Measurements from ENCODE around the gene ABCG1. TPM values are rescaled to one million over a fixed set of nuclear protein-coding genes. Genes with fewer than 3 reads are reported as not detected.

The ABCG1 gene
- total and polyA plus RNA-seq, 2 of the 4 experiments (the other 2 are of a cell fraction) = 0.19 to 0.36 TPM

DNA sequence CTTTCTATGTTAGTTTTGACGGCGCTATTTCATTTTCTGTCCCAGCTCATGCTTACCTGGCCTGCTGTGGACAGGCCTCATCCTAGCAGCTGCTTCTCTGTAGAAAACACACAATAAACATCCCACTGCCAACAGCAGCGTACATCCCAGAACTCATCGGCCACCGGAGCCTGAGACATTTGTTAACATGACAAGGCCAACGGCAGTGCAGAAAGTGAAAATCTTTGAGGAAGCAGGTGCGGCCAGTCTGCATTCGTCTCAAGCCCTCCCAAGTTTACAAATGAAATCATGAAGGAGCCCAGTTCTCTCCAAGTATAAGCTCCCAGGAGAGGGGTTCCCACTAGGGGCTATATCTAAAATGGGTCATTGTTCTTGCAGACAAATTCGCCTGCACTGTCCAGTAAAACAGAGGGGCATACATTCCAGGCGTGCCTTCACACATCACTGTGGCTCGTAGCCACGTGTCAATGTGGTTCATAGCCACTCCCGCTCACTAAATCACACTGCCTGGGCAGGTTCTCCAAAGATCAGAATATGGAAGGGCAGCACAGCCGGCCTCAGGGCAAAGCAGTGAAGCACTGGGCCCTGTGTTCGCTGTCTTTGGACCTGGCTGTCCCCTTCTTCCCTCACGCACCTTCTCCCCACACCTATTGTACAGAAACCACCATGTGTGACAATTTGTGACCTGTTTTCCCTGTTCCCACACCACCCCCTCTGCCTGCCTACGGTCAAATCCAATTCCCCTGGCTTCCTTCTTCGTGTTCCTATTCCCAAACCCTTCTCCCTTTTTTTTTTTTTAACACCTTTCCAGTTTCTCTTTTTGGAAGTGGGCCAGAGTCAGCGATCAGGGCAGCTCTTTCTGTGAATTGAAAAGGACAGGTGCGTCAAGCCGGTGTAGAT is 27.0 kb upstream of the ABCG1 start:
- DNase-seq = no peak
- 63% methylated on average over 13 of the region's 21 CpGs; no CpG with 5 or more reads in 1 of the 2 experiments for WGBS, 2 experiments (ENCODE audit: extremely low coverage in 2 of 2, insufficient read length in 1 of 2)

More for the DNA sequence above, 27.0 kb upstream of the ABCG1 start:
- H2BK5ac ChIP-seq (ENCODE audit: low read depth, low read length, poor library complexity, severe bottlenecking) = no peak overlapping the region
- dilution Hi-C loops (cut with HindIII; ENCODE audit: low sequenced_read_pairs, unreplicated experiment) = no loop called here
- no peak overlapping the region for H3K4me3 ChIP-seq (ENCODE audit: insufficient read depth, low read depth, low read length)
- no peak overlapping the region for H3K14ac ChIP-seq (replicated peaks; ENCODE audit: low read depth, low read length)
- no peak overlapping the region for H3K56ac ChIP-seq (ENCODE audit: extremely low read depth, insufficient read depth, low read length)
- POLR2A ChIA-PET (ENCODE audit: unreplicated experiment) = no interaction called here
- no peaks in the 10 kb centered on the region for H3K9me3 ChIP-seq (ENCODE audit: control insufficient read depth, insufficient read depth, low read length)
- intact Hi-C loops (cut with micrococcal nuclease) = no loop called here
- no peak overlapping the region for H3K4ac ChIP-seq (ENCODE audit: low read depth, low read length)
- no peak overlapping the region for H2AK5ac ChIP-seq (ENCODE audit: low read depth, low read length)
- H3K9ac ChIP-seq (ENCODE audit: low read depth, low read length) = no peak overlapping the region
- no peak overlapping the region for H4K91ac ChIP-seq (ENCODE audit: insufficient read depth, low read depth, low read length)
- TF ChIP-seq MXI1 (IDR thresholded peaks at IDR 0.05; ENCODE audit: borderline replicate concordance, low read depth, low read length) = no peak
- TF ChIP-seq, protein P1, sequence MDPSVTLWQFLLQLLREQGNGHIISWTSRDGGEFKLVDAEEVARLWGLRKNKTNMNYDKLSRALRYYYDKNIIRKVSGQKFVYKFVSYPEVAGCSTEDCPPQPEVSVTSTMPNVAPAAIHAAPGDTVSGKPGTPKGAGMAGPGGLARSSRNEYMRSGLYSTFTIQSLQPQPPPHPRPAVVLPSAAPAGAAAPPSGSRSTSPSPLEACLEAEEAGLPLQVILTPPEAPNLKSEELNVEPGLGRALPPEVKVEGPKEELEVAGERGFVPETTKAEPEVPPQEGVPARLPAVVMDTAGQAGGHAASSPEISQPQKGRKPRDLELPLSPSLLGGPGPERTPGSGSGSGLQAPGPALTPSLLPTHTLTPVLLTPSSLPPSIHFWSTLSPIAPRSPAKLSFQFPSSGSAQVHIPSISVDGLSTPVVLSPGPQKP (IDR thresholded peaks at IDR 0.05; ENCODE audit: borderline replicate concordance, low read depth, low read length) = no peak
- no peak for TF ChIP-seq MAFK (IDR thresholded peaks at IDR 0.05; ENCODE audit: low read depth, low read length)
- no peak for TF ChIP-seq CEBPB (IDR thresholded peaks at IDR 0.05; ENCODE audit: low read depth, low read length)
- no peak for TF ChIP-seq RFX5 (IDR thresholded peaks at IDR 0.05; ENCODE audit: low read depth, low read length)
- TF ChIP-seq RCOR1 (IDR thresholded peaks at IDR 0.05; ENCODE audit: insufficient replicate concordance, low read length) = no peak
- TF ChIP-seq, protein P2, sequence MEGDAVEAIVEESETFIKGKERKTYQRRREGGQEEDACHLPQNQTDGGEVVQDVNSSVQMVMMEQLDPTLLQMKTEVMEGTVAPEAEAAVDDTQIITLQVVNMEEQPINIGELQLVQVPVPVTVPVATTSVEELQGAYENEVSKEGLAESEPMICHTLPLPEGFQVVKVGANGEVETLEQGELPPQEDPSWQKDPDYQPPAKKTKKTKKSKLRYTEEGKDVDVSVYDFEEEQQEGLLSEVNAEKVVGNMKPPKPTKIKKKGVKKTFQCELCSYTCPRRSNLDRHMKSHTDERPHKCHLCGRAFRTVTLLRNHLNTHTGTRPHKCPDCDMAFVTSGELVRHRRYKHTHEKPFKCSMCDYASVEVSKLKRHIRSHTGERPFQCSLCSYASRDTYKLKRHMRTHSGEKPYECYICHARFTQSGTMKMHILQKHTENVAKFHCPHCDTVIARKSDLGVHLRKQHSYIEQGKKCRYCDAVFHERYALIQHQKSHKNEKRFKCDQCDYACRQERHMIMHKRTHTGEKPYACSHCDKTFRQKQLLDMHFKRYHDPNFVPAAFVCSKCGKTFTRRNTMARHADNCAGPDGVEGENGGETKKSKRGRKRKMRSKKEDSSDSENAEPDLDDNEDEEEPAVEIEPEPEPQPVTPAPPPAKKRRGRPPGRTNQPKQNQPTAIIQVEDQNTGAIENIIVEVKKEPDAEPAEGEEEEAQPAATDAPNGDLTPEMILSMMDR (conservative IDR thresholded peaks at IDR 0.05; ENCODE audit: low read depth, low read length) = no peak
- no peak for TF ChIP-seq POLR2A (IDR thresholded peaks at IDR 0.05; ENCODE audit: low read depth, low read length)
- no peak for TF ChIP-seq NFE2L2 (IDR thresholded peaks at IDR 0.05; ENCODE audit: low read depth, low read length)
- TF ChIP-seq RAD21 (IDR thresholded peaks at IDR 0.05; ENCODE audit: low read length) = no peak
- CTCF ChIA-PET = no interaction called here
- H3K79me1 ChIP-seq (ENCODE audit: low read depth in 1 of 2, low read length in 2 of 2) = no peaks in the 10 kb centered on the region
- no peak overlapping the region for H3K23ac ChIP-seq (ENCODE audit: low read depth, low read length)
- H4K20me1 ChIP-seq (ENCODE audit: insufficient read depth, low read length) = no peaks in the 10 kb centered on the region
- H3K9me1 ChIP-seq (ENCODE audit: insufficient read depth, low read length) = no peaks in the 10 kb centered on the region
- H2BK20ac ChIP-seq (ENCODE audit: low read depth, low read length) = no peak overlapping the region
- H3K27me3 ChIP-seq (ENCODE audit: control insufficient read depth, insufficient read depth, low read length) = peaks cover 14% of the 10 kb centered on the region; the same call in 1 of the 2 replicates
- H4K5ac ChIP-seq (ENCODE audit: low read depth, low read length) = no peak overlapping the region
- no peak overlapping the region for H3K27ac ChIP-seq (ENCODE audit: insufficient read depth, low read length)
- no peak overlapping the region for H3K18ac ChIP-seq (ENCODE audit: low read depth, low read length)
- in situ Hi-C loops (cut with MboI; ENCODE audit: low sequenced_read_pairs) = no loop called here
- ATAC-seq (ENCODE audit: low read depth) = no peak
- no peak overlapping the region for H2AK9ac ChIP-seq (replicated peaks; ENCODE audit: low read depth, low read length, poor library complexity)
- no peak overlapping the region for H2BK15ac ChIP-seq (ENCODE audit: low read depth, low read length)
- H4K8ac ChIP-seq (ENCODE audit: low read depth in 2 of 2, low read length in 2 of 2) = no peak overlapping the region
- H2BK120ac ChIP-seq (ENCODE audit: low read depth, low read length) = no peak overlapping the region
- H2AFZ ChIP-seq (replicated peaks; ENCODE audit: low read length, poor library complexity) = no peak overlapping the region
- BruUV-seq (replicated peaks) = no TSS peak
- no peaks in the 10 kb centered on the region; the same call in 1 of the 2 replicates for H3K4me1 ChIP-seq (ENCODE audit: control insufficient read depth, insufficient read depth, low read length)
- no peak overlapping the region for H3K4me2 ChIP-seq (ENCODE audit: low read depth, low read length)
- H3K36me3 ChIP-seq (ENCODE audit: control insufficient read depth, insufficient read depth, low read length) = no peaks in the 10 kb centered on the region
